K562 (cell line): ENCODE results near the gene HPX.

ENCODE experiments used
- EGR1 ChIP-seq: fragments of 450-650 bp; conservative IDR thresholded peaks from 2 replicates; pipeline ENCODE4 v1.6.1; 2017; ENCODE audit warnings: mild to moderate bottlenecking
- ETV5 ChIP-seq: sonication (generic); formaldehyde crosslinking; IDR thresholded peaks from 2 replicates; pipeline ENCODE4 v1.4.0; 2020; ENCODE audit warnings: low read depth, mild to moderate bottlenecking, missing genetic modification reagents
- TAF7 ChIP-seq: fragments of 450-650 bp; IDR thresholded peaks from 2 replicates; pipeline ENCODE4 v1.6.1; 2016; ENCODE audit warnings: missing genetic modification characterization, missing compliant biosample characterization
- TF ChIP-seq, protein P1 (sequence below): fragments of 450-650 bp; formaldehyde crosslinking; IDR thresholded peaks from 2 replicates; pipeline ENCODE4 v1.4.0; 2022; ENCODE audit warnings: mild to moderate bottlenecking, moderate library complexity

DNA sequence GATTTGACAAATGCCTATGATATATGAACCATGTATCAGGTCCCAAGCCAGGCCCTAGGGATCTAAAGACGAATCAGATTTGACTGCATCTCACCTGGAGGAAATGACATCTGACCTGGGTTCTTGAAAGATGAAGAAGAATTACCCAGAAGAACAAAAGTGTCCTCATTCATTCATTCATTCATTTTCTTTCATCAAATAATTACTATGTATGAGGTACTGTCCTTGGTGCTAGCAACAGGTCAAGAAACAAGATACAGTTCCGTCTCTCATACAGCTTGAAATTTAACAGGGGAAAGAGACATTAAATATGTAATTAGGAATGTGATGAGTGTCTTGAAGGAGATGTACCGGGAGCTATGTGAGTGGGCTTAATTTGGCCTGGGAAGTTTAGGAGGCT, 20.1 kb downstream of the HPX start:
- TF ChIP-seq TAF7 (no peak), EGR1 (no peak), ETV5 (CRISPR knock-in tag) (no peak)
- TF ChIP-seq, protein P1, sequence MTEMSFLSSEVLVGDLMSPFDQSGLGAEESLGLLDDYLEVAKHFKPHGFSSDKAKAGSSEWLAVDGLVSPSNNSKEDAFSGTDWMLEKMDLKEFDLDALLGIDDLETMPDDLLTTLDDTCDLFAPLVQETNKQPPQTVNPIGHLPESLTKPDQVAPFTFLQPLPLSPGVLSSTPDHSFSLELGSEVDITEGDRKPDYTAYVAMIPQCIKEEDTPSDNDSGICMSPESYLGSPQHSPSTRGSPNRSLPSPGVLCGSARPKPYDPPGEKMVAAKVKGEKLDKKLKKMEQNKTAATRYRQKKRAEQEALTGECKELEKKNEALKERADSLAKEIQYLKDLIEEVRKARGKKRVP (CRISPR knock-in tag), result no peak
